ENCODE data around the gene GNB4.
A peak's percentile ranks its signal among the peaks of the same experiment; 100 is the strongest.

Gene GNB4

DNA sequence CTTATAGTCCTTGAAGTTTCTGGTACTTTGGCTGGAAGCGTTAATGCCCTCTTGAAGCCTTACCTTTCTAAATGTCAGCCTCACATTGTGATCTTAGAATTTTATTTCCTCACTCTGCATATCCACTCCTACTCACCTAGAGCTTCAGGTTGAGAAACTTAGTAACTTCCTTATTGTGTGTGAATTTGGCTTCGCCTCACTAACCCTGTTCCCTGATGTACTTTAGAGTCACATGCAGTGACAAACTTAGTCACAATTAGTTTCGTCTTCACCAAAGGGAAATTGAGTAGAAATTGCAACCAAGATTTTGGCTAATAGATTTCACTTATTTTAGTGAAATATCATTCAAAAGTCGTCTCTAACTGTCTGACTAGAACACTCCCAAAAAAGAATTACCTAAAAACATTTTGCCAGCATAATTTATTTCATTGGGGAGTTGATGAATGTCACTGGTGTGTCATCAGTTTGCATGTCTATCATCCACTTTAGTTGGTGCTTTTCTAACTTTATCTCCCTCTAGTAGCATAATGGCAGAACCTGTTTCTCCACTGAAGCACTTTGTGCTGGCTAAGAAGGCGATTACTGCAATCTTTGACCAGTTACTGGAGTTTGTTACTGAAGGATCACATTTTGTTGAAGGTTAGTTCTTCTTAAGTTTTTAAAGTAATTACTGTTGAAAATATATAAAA lies 102.8 kb downstream of the GNB4 start:
- peak in 1 of 5 donors; percentile 45 for DNase-seq

DNA sequence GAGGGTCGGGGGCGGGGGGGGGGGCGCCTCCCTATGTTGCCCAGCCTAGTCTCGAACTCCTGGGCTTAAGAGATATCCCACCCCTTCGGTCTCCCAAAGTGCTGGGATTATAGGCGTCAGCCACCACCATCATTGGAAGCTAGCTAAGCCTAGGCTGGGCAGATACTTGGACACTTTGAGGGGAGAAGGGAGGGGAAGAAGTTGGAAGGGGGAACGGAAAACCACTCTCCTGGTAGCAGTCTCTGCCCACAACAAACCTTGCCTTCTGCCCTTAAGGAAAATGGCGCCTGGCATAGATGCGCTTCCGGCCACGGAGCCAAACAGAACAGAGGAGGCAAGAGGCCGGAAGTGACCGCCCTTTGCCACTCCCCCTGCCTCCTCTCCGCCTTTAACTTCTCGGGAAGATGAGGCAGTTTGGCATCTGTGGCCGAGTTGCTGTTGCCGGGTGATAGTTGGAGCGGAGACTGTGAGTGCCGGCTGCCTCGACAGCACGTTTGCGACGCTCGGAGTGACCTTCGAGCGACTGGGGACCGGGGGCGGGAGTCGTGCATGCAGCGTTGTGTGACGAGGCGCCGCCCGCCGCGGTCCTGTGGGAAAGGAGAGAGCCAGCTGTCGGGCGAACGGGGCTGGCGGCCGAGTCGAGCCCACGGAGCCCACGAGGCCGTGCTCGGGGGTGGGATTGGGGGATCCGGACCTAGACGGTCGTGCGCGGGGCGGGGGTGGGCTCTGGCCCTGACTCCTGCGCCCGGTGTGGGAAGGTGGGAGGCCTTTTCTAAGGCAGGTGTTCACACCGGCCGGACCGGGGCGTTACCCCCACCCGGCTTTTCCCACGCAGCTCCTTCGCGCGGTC lies 103.7 kb downstream of the GNB4 start, which contains the start of gene MFN1:
MFN1 (plus strand) TSS at position 365 of the 850 bp plus-strand sequence. CDS start 1,143 bp downstream, outside the sequence.
- DNase-seq, result peak; percentile 77 to 93 (median 84)
